Astrocyte (in vitro differentiated cells and primary cell): ENCODE data around the gene OR2AT4. TPM values are rescaled to one million over a fixed set of nuclear protein-coding genes. Genes with fewer than 3 reads are reported as not detected.
"Not testable (repeated sequence)": the region's sequence is repeated elsewhere in the genome, so short reads cannot be mapped to it uniquely, and the experiment has no call there.

Experiments used
- DNase-seq: peaks from one replicate; pipeline ENCODE4 v3.0.0-alpha.2; 2010; ENCODE audit warnings: low read depth
- FAIRE-seq: peaks from 2 replicates; lab custom pipeline; 2011; peaks lifted over from hg19 to GRCh38; lab: Jason Lieb, UNC
- H2AFZ ChIP-seq: 2 replicates; pipeline ENCODE4 v1.6.0; 2012; ENCODE audit warnings: low read depth, low read length, inconsistent platforms
- H3K27ac ChIP-seq: 2 replicates; pipeline ENCODE4 v1.5.1; 2011; ENCODE audit warnings: low read depth, low read length, inconsistent platforms
- H3K27me3 ChIP-seq: 2 replicates; pipeline ENCODE4 v1.6.0; 2011; ENCODE audit warnings: low read length, inconsistent platforms; ENCODE audit not compliant: insufficient read depth
- H3K36me3 ChIP-seq: 2 replicates; pipeline ENCODE4 v1.5.1; 2011; ENCODE audit warnings: low read length, inconsistent platforms; ENCODE audit not compliant: insufficient read depth
- H3K4me1 ChIP-seq: 2 replicates; pipeline ENCODE4 v1.5.1; 2011; ENCODE audit warnings: low read length, inconsistent platforms; ENCODE audit not compliant: insufficient read depth
- H3K4me2 ChIP-seq: 2 replicates; pipeline ENCODE4 v1.6.0; 2012; ENCODE audit warnings: low read length, inconsistent platforms
- H3K4me3 ChIP-seq: 2 replicates; pipeline ENCODE4 v1.5.1; 2011; ENCODE audit warnings: low read depth, mild to moderate bottlenecking, low read length, inconsistent platforms; ENCODE audit not compliant: insufficient read depth
- H3K79me2 ChIP-seq: 2 replicates; pipeline ENCODE4 v1.6.0; 2012; ENCODE audit warnings: mild to moderate bottlenecking, low read length, inconsistent platforms; ENCODE audit not compliant: insufficient read depth
- H3K9ac ChIP-seq: 2 replicates; pipeline ENCODE4 v1.6.0; 2012; ENCODE audit warnings: mild to moderate bottlenecking, low read length, inconsistent platforms
- H3K9me3 ChIP-seq: 2 replicates; pipeline ENCODE4 v1.5.1; 2012; ENCODE audit warnings: low read depth, mild to moderate bottlenecking, low read length, inconsistent platforms; ENCODE audit not compliant: insufficient read depth
- H4K20me1 ChIP-seq: 2 replicates; pipeline ENCODE4 v1.6.0; 2012; ENCODE audit warnings: low read length, inconsistent platforms; ENCODE audit not compliant: insufficient read depth
- H3K27ac Mint-ChIP-seq: one replicate; pipeline ENCODE4 v1.8.0; 2021; ENCODE audit warnings: mild to moderate bottlenecking, mixed read lengths; ENCODE audit not compliant: unreplicated experiment
- H3K27me3 Mint-ChIP-seq: one replicate; pipeline ENCODE4 v1.8.0; 2021; ENCODE audit warnings: low read depth, mixed read lengths; ENCODE audit not compliant: unreplicated experiment
- H3K36me3 Mint-ChIP-seq: one replicate; pipeline ENCODE4 v1.8.0; 2021; ENCODE audit warnings: low read depth, mixed read lengths; ENCODE audit not compliant: unreplicated experiment
- H3K4me1 Mint-ChIP-seq: one replicate; pipeline ENCODE4 v1.8.0; 2021; ENCODE audit warnings: low read depth, mixed read lengths; ENCODE audit not compliant: unreplicated experiment
- H3K4me3 Mint-ChIP-seq: one replicate; pipeline ENCODE4 v1.8.0; 2021; ENCODE audit warnings: mild to moderate bottlenecking, moderate library complexity, mixed read lengths; ENCODE audit not compliant: unreplicated experiment
- H3K9me3 Mint-ChIP-seq: one replicate; pipeline ENCODE4 v1.8.0; 2021; ENCODE audit warnings: mild to moderate bottlenecking, mixed read lengths; ENCODE audit not compliant: unreplicated experiment
- EZH2 ChIP-seq: IDR thresholded peaks from 2 replicates; pipeline ENCODE4 v1.6.1; 2012; ENCODE audit warnings: mild to moderate bottlenecking, low read length, inconsistent platforms; ENCODE audit not compliant: insufficient read depth
- total RNA-seq: library from RNA; stranded (reverse); gene quantifications from 2 replicates; pipeline ENCODE4 v1.2.1, GENCODE V29; 2021
- TF ChIP-seq, protein P1 (sequence below): IDR thresholded peaks from 2 replicates; pipeline ENCODE4 v1.5.1; 2011; ENCODE audit warnings: low read depth, mild to moderate bottlenecking, inconsistent platforms, low read length, moderate library complexity; ENCODE audit not compliant: insufficient read depth

OR2AT4 gene
- total RNA-seq, 1 donor from 2014 or later: not detected

DNA sequence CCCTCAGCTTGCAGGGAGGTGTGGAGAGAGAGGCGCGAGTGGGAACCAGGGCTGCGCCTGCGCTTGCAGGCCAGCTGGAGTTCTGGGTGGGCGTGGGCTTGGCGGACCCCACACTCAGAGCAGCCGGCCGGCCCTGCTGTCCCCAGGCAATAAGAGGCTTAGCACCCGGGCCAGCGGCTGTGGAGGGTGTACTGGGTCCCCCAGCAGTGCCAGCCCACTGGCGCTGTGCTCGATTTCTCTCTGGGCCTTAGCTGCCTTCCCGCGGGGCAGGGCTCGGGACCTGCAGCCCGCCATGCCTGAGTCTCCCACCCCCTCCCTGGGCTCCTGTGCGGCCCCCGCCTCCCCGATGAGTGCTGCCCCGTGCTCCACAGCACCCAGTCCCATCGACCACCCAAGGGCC lies 1.5 kb upstream of the OR2AT4 start:
- FAIRE-seq, H3K36me3 Mint-ChIP-seq, H3K79me2 ChIP-seq, H3K4me1 ChIP-seq, H3K4me3 ChIP-seq, H3K27me3 Mint-ChIP-seq, H3K36me3 ChIP-seq, H3K9me3 ChIP-seq, H4K20me1 ChIP-seq, H3K4me3 Mint-ChIP-seq, H3K27ac ChIP-seq, H3K9me3 Mint-ChIP-seq, H2AFZ ChIP-seq, H3K9ac ChIP-seq, H3K4me2 ChIP-seq, DNase-seq, H3K27ac Mint-ChIP-seq: not testable (repeated sequence)
- peaks cover 25% of the 10 kb centered on the region for H3K27me3 ChIP-seq
- H3K4me1 Mint-ChIP-seq: peaks cover 19% of the 10 kb centered on the region

DNA sequence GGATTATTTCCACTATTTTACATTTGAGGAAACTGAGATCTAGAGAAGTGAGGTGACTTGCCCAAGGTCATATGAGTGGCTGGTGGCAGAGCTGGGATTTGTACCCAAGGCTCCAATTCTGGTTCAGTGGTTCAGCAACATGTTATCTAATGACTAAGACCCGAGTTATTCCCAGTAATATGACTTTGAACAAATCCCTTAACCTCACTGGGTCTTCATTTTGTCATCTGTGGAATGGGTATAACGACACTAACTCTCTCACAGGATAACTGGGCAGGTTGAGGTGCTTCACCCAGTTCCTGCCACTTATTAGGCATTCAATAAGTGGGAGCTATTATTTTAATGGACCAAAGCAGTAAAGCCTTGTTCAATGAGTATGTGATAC lies 489 bp upstream of the OR2AT4 start:
- H2AFZ ChIP-seq: no peak overlapping the region
- Mint-ChIP-seq H3K4me3 (no peak overlapping the region), H3K9me3 (no peaks in the 10 kb centered on the region), H3K27me3 (peaks cover 3% of the 10 kb centered on the region), H3K36me3 (peaks cover 3% of the 10 kb centered on the region), H3K4me1 (peaks cover 19% of the 10 kb centered on the region), H3K27ac (no peak overlapping the region)
- TF ChIP-seq EZH2: no peak
- TF ChIP-seq, protein P1, sequence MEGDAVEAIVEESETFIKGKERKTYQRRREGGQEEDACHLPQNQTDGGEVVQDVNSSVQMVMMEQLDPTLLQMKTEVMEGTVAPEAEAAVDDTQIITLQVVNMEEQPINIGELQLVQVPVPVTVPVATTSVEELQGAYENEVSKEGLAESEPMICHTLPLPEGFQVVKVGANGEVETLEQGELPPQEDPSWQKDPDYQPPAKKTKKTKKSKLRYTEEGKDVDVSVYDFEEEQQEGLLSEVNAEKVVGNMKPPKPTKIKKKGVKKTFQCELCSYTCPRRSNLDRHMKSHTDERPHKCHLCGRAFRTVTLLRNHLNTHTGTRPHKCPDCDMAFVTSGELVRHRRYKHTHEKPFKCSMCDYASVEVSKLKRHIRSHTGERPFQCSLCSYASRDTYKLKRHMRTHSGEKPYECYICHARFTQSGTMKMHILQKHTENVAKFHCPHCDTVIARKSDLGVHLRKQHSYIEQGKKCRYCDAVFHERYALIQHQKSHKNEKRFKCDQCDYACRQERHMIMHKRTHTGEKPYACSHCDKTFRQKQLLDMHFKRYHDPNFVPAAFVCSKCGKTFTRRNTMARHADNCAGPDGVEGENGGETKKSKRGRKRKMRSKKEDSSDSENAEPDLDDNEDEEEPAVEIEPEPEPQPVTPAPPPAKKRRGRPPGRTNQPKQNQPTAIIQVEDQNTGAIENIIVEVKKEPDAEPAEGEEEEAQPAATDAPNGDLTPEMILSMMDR: no peak
- H3K27me3 ChIP-seq: peaks cover 25% of the 10 kb centered on the region
- H3K79me2 ChIP-seq: no peaks in the 10 kb centered on the region
- H3K4me2 ChIP-seq: no peak overlapping the region
- no peak overlapping the region for H3K9ac ChIP-seq
- no peak overlapping the region for H3K27ac ChIP-seq
- no peaks in the 10 kb centered on the region for H3K9me3 ChIP-seq
- no peaks in the 10 kb centered on the region for H3K4me1 ChIP-seq
- FAIRE-seq (no peak), DNase-seq (no peak)
- no peak overlapping the region for H3K4me3 ChIP-seq
- H4K20me1 ChIP-seq: no peaks in the 10 kb centered on the region
- H3K36me3 ChIP-seq: no peaks in the 10 kb centered on the region

DNA sequence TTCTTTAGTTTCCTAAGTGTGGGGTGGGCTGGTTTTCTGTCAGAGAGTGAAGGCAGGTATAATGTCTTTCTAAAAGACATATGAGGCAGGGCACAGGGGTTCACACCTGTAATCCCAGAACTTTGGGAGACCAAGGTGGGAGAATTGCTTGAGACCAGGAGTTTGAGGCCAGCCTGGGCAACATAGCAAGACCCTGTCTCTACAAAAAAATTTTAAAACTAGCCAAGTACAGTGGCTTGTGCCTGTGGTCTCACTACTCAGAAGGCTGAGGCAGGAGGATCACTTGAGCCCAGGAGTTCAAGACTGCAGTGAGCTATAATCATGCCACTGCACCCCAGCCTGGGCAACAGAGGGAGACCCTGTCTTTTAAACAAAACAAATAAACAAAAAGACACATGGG lies 2.3 kb downstream of the OR2AT4 start:
- H3K27me3 Mint-ChIP-seq, H3K4me1 ChIP-seq, DNase-seq, H4K20me1 ChIP-seq, H3K4me3 Mint-ChIP-seq, H3K79me2 ChIP-seq, H3K4me3 ChIP-seq, H3K9ac ChIP-seq, H3K9me3 ChIP-seq, H3K9me3 Mint-ChIP-seq, H3K36me3 ChIP-seq, H3K27ac Mint-ChIP-seq, H3K36me3 Mint-ChIP-seq, H3K27ac ChIP-seq, FAIRE-seq, H2AFZ ChIP-seq, H3K4me2 ChIP-seq: not testable (repeated sequence)
- peaks cover 23% of the 10 kb centered on the region for H3K27me3 ChIP-seq
- H3K4me1 Mint-ChIP-seq: peaks cover 12% of the 10 kb centered on the region
